Mesothelial cell of epicardium (in vitro differentiated cells): ENCODE data around the gene TMEM130. TPM values are rescaled to one million over a fixed set of nuclear protein-coding genes. Genes with fewer than 3 reads are reported as not detected.

Experiments
- DNase-seq, 2 experiments: peaks; one replicate each; pipeline ENCODE4 v3.0.0; 2021; ENCODE audit warnings: low spot score in 2 of 2; ENCODE audit not compliant: unreplicated experiment in 2 of 2
- H3K27ac Mint-ChIP-seq: 2 replicates; pipeline ENCODE4 v1.8.0; 2021; ENCODE audit warnings: mixed read lengths
- H3K27me3 Mint-ChIP-seq: 2 replicates; pipeline ENCODE4 v1.8.0; 2021; ENCODE audit warnings: low read depth, mixed read lengths
- H3K36me3 Mint-ChIP-seq: 2 replicates; pipeline ENCODE4 v1.8.0; 2021; ENCODE audit warnings: mixed read lengths
- H3K4me1 Mint-ChIP-seq: 2 replicates; pipeline ENCODE4 v1.8.0; 2021; ENCODE audit warnings: mixed read lengths
- H3K4me3 Mint-ChIP-seq: 2 replicates; pipeline ENCODE4 v1.8.0; 2021; ENCODE audit warnings: mild to moderate bottlenecking, moderate library complexity, mixed read lengths
- H3K9me3 Mint-ChIP-seq: 2 replicates; pipeline ENCODE4 v1.8.0; 2021; ENCODE audit warnings: mixed read lengths
- CTCF ChIP-seq: fragments of 200-600 bp; sonication (generic); IDR thresholded peaks from one replicate; pipeline ENCODE4 v1.5.0; 2021; ENCODE audit warnings: antibody characterized with exemption; ENCODE audit not compliant: unreplicated experiment
- total RNA-seq: library from RNA; stranded (reverse); gene quantifications from 3 replicates; pipeline ENCODE4 v1.2.1, GENCODE V29; 2021

Gene TMEM130
- total RNA-seq = 11.5 to 15.1 TPM (median 12.5 TPM) in 3 replicates

- Mint-ChIP-seq H3K9me3 (no peaks in the 10 kb centered on the region), H3K27me3 (peaks cover 14% of the 10 kb centered on the region)
- DNase-seq = peak in 1 of 2 experiments; percentile 65
Observed at GRCh38 chr7:98869597-98870120, at the start of gene TMEM130. TSS of gene TMEM130 (minus strand) at chr7:98870014. CDS start at chr7:98869861, 153 bp downstream.

GRCh38 chr7:98917331-98917730 lies 47.5 kb upstream of the TMEM130 start:
- H3K4me3 Mint-ChIP-seq = no peak overlapping the region
- H3K27me3 Mint-ChIP-seq = no peaks in the 10 kb centered on the region
- H3K4me1 Mint-ChIP-seq = no peaks in the 10 kb centered on the region
- H3K36me3 Mint-ChIP-seq = peaks cover 34% of the 10 kb centered on the region
- no peak for DNase-seq
- H3K27ac Mint-ChIP-seq = no peak overlapping the region
- TF ChIP-seq CTCF = no peak
- no peaks in the 10 kb centered on the region for H3K9me3 Mint-ChIP-seq

More at GRCh38 chr7:98869597-98870120, at the start of gene TMEM130:
- peak within 1 kb of the TSS; percentile 66 for H3K27ac Mint-ChIP-seq
- H3K36me3 Mint-ChIP-seq = no peaks in the 10 kb centered on the region
- TF ChIP-seq CTCF = no peak
- peak within 1 kb of the TSS; percentile 84 for H3K4me3 Mint-ChIP-seq
- H3K4me1 Mint-ChIP-seq = peaks cover 22% of the 10 kb centered on the region

GRCh38 chr7:98913612-98914011 lies 43.8 kb upstream of the TMEM130 start:
- no peak for TF ChIP-seq CTCF
- Mint-ChIP-seq H3K36me3 (peaks cover 46% of the 10 kb centered on the region), H3K27ac (no peak overlapping the region), H3K27me3 (no peaks in the 10 kb centered on the region), H3K4me1 (no peaks in the 10 kb centered on the region), H3K9me3 (no peaks in the 10 kb centered on the region), H3K4me3 (no peak overlapping the region)
- no peak for DNase-seq

- Mint-ChIP-seq H3K9me3 (no peaks in the 10 kb centered on the region), H3K4me1 (no peaks in the 10 kb centered on the region), H3K36me3 (peaks cover 50% of the 10 kb centered on the region), H3K27me3 (no peaks in the 10 kb centered on the region), H3K27ac (no peak overlapping the region), H3K4me3 (no peak overlapping the region)
- DNase-seq = no peak
- no peak for TF ChIP-seq CTCF
Observed at GRCh38 chr7:98913026-98913425, 43.2 kb upstream of the TMEM130 start.

GRCh38 chr7:98911916-98912315 lies 42.1 kb upstream of the TMEM130 start:
- Mint-ChIP-seq H3K36me3 (peaks cover 46% of the 10 kb centered on the region), H3K9me3 (no peaks in the 10 kb centered on the region), H3K27me3 (no peaks in the 10 kb centered on the region), H3K4me1 (no peaks in the 10 kb centered on the region), H3K27ac (no peak overlapping the region), H3K4me3 (no peak overlapping the region)
- no peak for DNase-seq
- TF ChIP-seq CTCF = no peak

GRCh38 chr7:98910427-98910826 lies 40.6 kb upstream of the TMEM130 start:
- Mint-ChIP-seq H3K27me3 (no peaks in the 10 kb centered on the region), H3K4me3 (no peak overlapping the region), H3K9me3 (no peaks in the 10 kb centered on the region), H3K4me1 (no peaks in the 10 kb centered on the region), H3K27ac (no peak overlapping the region), H3K36me3 (peaks cover 47% of the 10 kb centered on the region)
- no peak for TF ChIP-seq CTCF
- DNase-seq = no peak
